ENCODE results near the gene KRT40. TPM values are rescaled to one million over a fixed set of nuclear protein-coding genes. Genes with fewer than 3 reads are reported as not detected.

KRT40 gene
- total RNA-seq, 1 experiment from 2014 or later: not detected

DNA sequence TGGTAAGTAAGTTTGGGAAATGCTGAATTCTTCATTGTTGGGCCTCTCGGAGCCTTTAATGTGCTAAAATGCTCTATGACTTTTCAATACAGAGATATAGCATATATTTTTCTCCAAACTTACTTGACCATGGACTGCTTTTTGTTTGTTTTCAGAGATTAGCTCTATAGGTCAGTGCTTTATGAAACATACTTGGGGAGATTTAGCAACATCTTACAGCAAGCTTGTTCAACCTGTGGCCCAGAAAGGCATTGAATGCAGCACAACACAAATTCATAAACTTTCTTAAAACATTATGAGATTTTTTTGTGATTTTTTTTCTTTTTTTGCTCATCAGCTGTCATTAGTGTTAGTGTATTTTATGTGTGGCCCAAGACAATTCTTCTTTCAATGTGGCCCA, 25.8 kb upstream of the KRT40 start (continued):
- TF ChIP-seq, protein P1, sequence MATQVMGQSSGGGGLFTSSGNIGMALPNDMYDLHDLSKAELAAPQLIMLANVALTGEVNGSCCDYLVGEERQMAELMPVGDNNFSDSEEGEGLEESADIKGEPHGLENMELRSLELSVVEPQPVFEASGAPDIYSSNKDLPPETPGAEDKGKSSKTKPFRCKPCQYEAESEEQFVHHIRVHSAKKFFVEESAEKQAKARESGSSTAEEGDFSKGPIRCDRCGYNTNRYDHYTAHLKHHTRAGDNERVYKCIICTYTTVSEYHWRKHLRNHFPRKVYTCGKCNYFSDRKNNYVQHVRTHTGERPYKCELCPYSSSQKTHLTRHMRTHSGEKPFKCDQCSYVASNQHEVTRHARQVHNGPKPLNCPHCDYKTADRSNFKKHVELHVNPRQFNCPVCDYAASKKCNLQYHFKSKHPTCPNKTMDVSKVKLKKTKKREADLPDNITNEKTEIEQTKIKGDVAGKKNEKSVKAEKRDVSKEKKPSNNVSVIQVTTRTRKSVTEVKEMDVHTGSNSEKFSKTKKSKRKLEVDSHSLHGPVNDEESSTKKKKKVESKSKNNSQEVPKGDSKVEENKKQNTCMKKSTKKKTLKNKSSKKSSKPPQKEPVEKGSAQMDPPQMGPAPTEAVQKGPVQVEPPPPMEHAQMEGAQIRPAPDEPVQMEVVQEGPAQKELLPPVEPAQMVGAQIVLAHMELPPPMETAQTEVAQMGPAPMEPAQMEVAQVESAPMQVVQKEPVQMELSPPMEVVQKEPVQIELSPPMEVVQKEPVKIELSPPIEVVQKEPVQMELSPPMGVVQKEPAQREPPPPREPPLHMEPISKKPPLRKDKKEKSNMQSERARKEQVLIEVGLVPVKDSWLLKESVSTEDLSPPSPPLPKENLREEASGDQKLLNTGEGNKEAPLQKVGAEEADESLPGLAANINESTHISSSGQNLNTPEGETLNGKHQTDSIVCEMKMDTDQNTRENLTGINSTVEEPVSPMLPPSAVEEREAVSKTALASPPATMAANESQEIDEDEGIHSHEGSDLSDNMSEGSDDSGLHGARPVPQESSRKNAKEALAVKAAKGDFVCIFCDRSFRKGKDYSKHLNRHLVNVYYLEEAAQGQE (IDR thresholded peaks at IDR 0.05; ENCODE audit: low read depth): no peak

DNA sequence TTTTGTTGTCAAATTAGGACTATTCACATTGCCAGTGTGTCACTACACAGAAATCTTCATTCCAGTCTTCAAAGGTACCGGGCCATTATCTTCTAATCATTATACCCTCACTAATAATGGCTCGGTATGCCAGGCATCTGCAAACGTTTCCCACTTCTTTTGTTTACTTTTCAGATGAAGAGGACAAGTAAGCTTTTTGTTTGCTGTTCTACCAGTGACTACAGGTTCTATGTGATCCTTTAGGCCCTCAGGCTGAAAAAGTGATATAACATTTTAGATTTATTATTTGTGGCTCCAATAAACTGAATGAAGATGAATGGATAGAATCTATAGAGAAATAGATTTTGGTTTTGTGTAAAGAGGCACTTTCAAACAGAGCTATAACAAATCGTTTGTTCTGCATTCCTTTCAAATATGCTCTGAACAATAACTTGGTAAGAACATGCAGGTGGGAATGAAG, 25.2 kb upstream of the KRT40 start:
- ChIA-PET RAD21 (ENCODE audit: low non-redundant PET in 1 of 2, low total read pairs in 2 of 2, uncharacterized antibody in 2 of 2, unreplicated experiment in 2 of 2) (no interaction called here), POLR2A (no interaction called here), CTCF (interaction anchor here (0.6 kb wide), 1 partner anchor 487 kb away, joined by 3 read pairs; no protein-coding TSS in a partner anchor)
- Histone ChIP-seq H3K4me2 (ENCODE audit: low read length) (no peak overlapping the region), H3K9ac (ENCODE audit: low read length) (no peak overlapping the region), H4K20me1 (ENCODE audit: insufficient read depth) (no peaks in the 10 kb centered on the region), H3K79me2 (ENCODE audit: insufficient read depth, low read length) (no peaks in the 10 kb centered on the region), H3K9me2 (ENCODE audit: insufficient read depth) (no peaks in the 10 kb centered on the region), H3K27me3 (ENCODE audit: insufficient read depth, low read length) (no peaks in the 10 kb centered on the region), H2AFZ (ENCODE audit: low read depth, low read length, poor library complexity, severe bottlenecking) (no peak overlapping the region), H3K4me3 (replicated peaks in 1 of 2; ENCODE audit: low read depth in 1 of 2, low read length in 2 of 2) (no peak overlapping the region), H3K4me1 (ENCODE audit: control insufficient read depth in 1 of 2, insufficient read depth in 2 of 2, low read length in 2 of 2) (peaks cover 0 to 6% of the 10 kb centered on the region in 2 experiments; a peak in 2 of 4 replicates), H3K27ac (ENCODE audit: low read depth, low read length) (no peak overlapping the region), H3K9me3 (ENCODE audit: control insufficient read depth in 1 of 2, insufficient read depth in 1 of 2, low read depth in 1 of 2, low read length in 2 of 2) (no peaks in the 10 kb centered on the region), H3K36me3 (ENCODE audit: control insufficient read depth in 1 of 2, insufficient read depth in 2 of 2, low read length in 2 of 2) (no peaks in the 10 kb centered on the region)
- no TSS peak for BruUV-seq (replicated peaks)
- intact Hi-C loops (cut with micrococcal nuclease): no loop called here
- TF ChIP-seq EZH2phosphoT487 (IDR thresholded peaks at IDR 0.05; ENCODE audit: borderline replicate concordance) (no peak), EGR1 (IDR thresholded peaks at IDR 0.05; ENCODE audit: low read depth) (no peak)
- ATAC-seq (no peak), DNase-seq (ENCODE audit: low read depth, low spot score) (no peak)

DNA sequence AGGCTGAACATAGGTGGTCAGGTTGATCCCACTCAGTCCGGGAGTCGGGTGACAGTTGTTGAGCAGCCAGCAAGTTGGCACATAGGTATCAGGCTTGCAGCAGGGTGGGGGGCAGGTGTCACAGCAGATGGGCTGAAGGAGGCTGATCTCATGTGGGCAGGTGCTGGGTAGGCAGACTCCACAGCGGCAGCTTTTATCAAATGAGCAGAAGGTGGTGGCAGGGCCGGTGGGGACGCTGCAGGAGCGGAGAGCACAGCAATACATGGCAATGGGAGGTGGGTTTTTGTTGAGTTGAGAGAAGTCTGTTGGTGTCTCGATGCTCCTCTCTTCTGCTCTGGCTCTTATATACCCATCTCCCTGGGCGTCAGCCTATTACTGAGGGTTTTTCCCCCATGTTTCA, 24.7 kb upstream of the KRT40 start, which contains the start of gene KRTAP3-1:
Gene KRTAP3-1 (minus strand): TSS at position 318 of the 400 bp plus-strand sequence. CDS start 54 bp downstream, at position 264.
- Histone ChIP-seq H3K27me3 (ENCODE audit: insufficient read depth, low read length) (no peaks in the 10 kb centered on the region), H3K4me2 (ENCODE audit: low read length) (no peak within 1 kb of the TSS), H3K27ac (ENCODE audit: low read depth, low read length) (no peak within 1 kb of the TSS), H3K4me3 (replicated peaks in 1 of 2; ENCODE audit: low read depth in 1 of 2, low read length in 2 of 2) (no peak within 1 kb of the TSS), H3K4me1 (ENCODE audit: control insufficient read depth in 1 of 2, insufficient read depth in 2 of 2, low read length in 2 of 2) (peaks cover 0 to 6% of the 10 kb centered on the region in 2 experiments; a peak in 2 of 4 replicates), H3K36me3 (ENCODE audit: control insufficient read depth in 1 of 2, insufficient read depth in 2 of 2, low read length in 2 of 2) (no peaks in the 10 kb centered on the region), H4K20me1 (ENCODE audit: insufficient read depth) (no peaks in the 10 kb centered on the region), H3K9ac (ENCODE audit: low read length) (no peak within 1 kb of the TSS), H3K9me3 (ENCODE audit: control insufficient read depth in 1 of 2, insufficient read depth in 1 of 2, low read depth in 1 of 2, low read length in 2 of 2) (no peaks in the 10 kb centered on the region), H2AFZ (ENCODE audit: low read depth, low read length, poor library complexity, severe bottlenecking) (no peak within 1 kb of the TSS), H3K79me2 (ENCODE audit: insufficient read depth, low read length) (no peaks in the 10 kb centered on the region), H3K9me2 (ENCODE audit: insufficient read depth) (no peaks in the 10 kb centered on the region)
- BruUV-seq (replicated peaks): no TSS peak
- no peak for ATAC-seq
- no peak for TF ChIP-seq EZH2 (IDR thresholded peaks at IDR 0.05)
- TF ChIP-seq, protein P2, sequence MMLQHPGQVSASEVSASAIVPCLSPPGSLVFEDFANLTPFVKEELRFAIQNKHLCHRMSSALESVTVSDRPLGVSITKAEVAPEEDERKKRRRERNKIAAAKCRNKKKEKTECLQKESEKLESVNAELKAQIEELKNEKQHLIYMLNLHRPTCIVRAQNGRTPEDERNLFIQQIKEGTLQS (IDR thresholded peaks at IDR 0.05): no peak
- TF ChIP-seq JUND (IDR thresholded peaks at IDR 0.05): no peak
- TF ChIP-seq YY1 (IDR thresholded peaks at IDR 0.05; ENCODE audit: extremely low read depth, insufficient replicate concordance, low read depth, low read length): no peak
- no peak for TF ChIP-seq POLR2AphosphoS5 (IDR thresholded peaks at IDR 0.05; ENCODE audit: low read depth, low read length)
- CTCF ChIA-PET: no interaction called here
- RAD21 ChIA-PET (ENCODE audit: low non-redundant PET in 1 of 2, low total read pairs in 2 of 2, uncharacterized antibody in 2 of 2, unreplicated experiment in 2 of 2): no interaction called here
- intact Hi-C loops (cut with micrococcal nuclease): no loop called here
- no peak for DNase-seq (ENCODE audit: low read depth, low spot score)
- POLR2A ChIA-PET: no interaction called here

All from HCT116 (cell line).